SK-N-SH (cell line): ENCODE data around the gene BGN.

Source experiments
- CHD2 ChIP-seq: fragments of 150-350 bp; IDR thresholded peaks from 2 replicates; pipeline ENCODE4 v1.6.1; 2018; ENCODE audit warnings: low read length; ENCODE audit not compliant: partially characterized antibody
- CTCF ChIP-seq: fragments of 200-600 bp; sonication (generic); IDR thresholded peaks from 2 replicates; pipeline ENCODE4 v1.6.1; 2017; ENCODE audit warnings: antibody characterized with exemption, mild to moderate bottlenecking, moderate library complexity
- ELF1 ChIP-seq: IDR thresholded peaks from 2 replicates; pipeline ENCODE4 v1.4.0; 2012
- FOXJ3 ChIP-seq: sonication (generic); formaldehyde crosslinking; IDR thresholded peaks from 2 replicates; pipeline ENCODE4 v1.5.1; 2020; ENCODE audit warnings: mild to moderate bottlenecking, missing genetic modification reagents
- FOXM1 ChIP-seq: IDR thresholded peaks from 2 replicates; pipeline ENCODE4 v1.4.0; 2012; ENCODE audit warnings: low read depth, mild to moderate bottlenecking
- GABPA ChIP-seq: IDR thresholded peaks from 2 replicates; pipeline ENCODE4 v1.4.0; 2012; ENCODE audit warnings: low read depth, mild to moderate bottlenecking
- POLR2AphosphoS5 ChIP-seq: IDR thresholded peaks from 2 replicates; pipeline ENCODE4 v1.6.1; 2012; ENCODE audit warnings: low read depth, low read length
- REST ChIP-seq: IDR thresholded peaks from 2 replicates; pipeline ENCODE4 v1.6.1; 2012; ENCODE audit warnings: mild to moderate bottlenecking, low read depth, low read length, moderate library complexity
- TEAD4 ChIP-seq: IDR thresholded peaks from 2 replicates; pipeline ENCODE4 v1.4.0; 2012; ENCODE audit warnings: mild to moderate bottlenecking, borderline replicate concordance; ENCODE audit not compliant: insufficient read depth

GRCh38 chrX:153513265-153513664 is 18.5 kb downstream of the BGN start:
- no peak for TF ChIP-seq CTCF
- no peak for TF ChIP-seq ELF1
- TF ChIP-seq GABPA = no peak
- no peak for TF ChIP-seq CHD2
- no peak for TF ChIP-seq TEAD4
- TF ChIP-seq REST = no peak
- no peak for TF ChIP-seq FOXM1
- no peak for TF ChIP-seq POLR2AphosphoS5
- TF ChIP-seq FOXJ3 (CRISPR knock-in tag) = no peak
